T-helper 9 cell (primary cell): ENCODE measurements around the gene C5.
A peak's percentile ranks its signal among the peaks of the same experiment; 100 is the strongest.

Source experiments
- DNase-seq: peaks from one replicate; pipeline ENCODE4 v3.0.0-alpha.2; 2020

Gene C5

GRCh38 chr9:120905315-120906164 is 144.5 kb downstream of the C5 start:
- DNase-seq, result no peak

- DNase-seq, result no peak
Measured at GRCh38 chr9:120904978-120905301, 145.1 kb downstream of the C5 start.

GRCh38 chr9:120904061-120904977 is 145.8 kb downstream of the C5 start:
- peak; percentile 56 for DNase-seq

GRCh38 chr9:120902569-120903535 is 147.2 kb downstream of the C5 start:
- no peak for DNase-seq
